Measurements from ENCODE around the gene PHYKPL.

PHYKPL gene

DNA sequence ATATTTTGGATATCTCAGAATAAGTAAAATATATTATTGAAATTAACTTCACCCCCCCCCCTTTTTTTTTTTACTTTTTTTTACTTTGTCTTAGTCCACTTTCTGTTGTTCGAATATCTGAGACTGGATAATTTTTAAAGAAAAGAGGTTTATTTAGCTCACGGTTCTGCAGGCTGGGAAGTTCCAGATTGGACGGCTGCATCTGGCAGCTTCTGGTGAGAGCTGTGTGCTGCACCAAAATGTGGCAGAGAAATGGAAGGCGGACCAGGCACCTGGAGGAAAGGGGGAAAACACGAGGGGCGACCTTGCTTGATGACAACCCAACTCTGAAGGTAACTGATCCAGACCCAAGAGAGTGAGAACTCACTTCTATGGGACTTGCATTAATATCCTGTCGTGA, 39.8 kb downstream of the PHYKPL start:
- no peak overlapping the region for H3K9ac ChIP-seq (ENCODE audit: low read length)
- no peak for TF ChIP-seq EZH2phosphoT487 (conservative IDR thresholded peaks at IDR 0.05; ENCODE audit: low read length)
- TF ChIP-seq, protein P1, sequence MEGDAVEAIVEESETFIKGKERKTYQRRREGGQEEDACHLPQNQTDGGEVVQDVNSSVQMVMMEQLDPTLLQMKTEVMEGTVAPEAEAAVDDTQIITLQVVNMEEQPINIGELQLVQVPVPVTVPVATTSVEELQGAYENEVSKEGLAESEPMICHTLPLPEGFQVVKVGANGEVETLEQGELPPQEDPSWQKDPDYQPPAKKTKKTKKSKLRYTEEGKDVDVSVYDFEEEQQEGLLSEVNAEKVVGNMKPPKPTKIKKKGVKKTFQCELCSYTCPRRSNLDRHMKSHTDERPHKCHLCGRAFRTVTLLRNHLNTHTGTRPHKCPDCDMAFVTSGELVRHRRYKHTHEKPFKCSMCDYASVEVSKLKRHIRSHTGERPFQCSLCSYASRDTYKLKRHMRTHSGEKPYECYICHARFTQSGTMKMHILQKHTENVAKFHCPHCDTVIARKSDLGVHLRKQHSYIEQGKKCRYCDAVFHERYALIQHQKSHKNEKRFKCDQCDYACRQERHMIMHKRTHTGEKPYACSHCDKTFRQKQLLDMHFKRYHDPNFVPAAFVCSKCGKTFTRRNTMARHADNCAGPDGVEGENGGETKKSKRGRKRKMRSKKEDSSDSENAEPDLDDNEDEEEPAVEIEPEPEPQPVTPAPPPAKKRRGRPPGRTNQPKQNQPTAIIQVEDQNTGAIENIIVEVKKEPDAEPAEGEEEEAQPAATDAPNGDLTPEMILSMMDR (IDR thresholded peaks at IDR 0.05; ENCODE audit: insufficient read depth, low read length, poor library complexity, severe bottlenecking), result no peak
- no peaks in the 10 kb centered on the region for H4K20me1 ChIP-seq (ENCODE audit: low read depth, low read length)
- no peak overlapping the region for H2AFZ ChIP-seq (ENCODE audit: low read depth, low read length, severe bottlenecking)
- no peaks in the 10 kb centered on the region for H3K79me2 ChIP-seq (ENCODE audit: insufficient read depth, low read length)
- H3F3A ChIP-seq (ENCODE audit: insufficient read depth), result no peaks in the 10 kb centered on the region
- no peaks in the 10 kb centered on the region for H3K9me3 ChIP-seq (ENCODE audit: insufficient read depth, low read length)
- no peak overlapping the region for H3K4me2 ChIP-seq (ENCODE audit: low read depth, low read length, poor library complexity, severe bottlenecking)
- H3K27me3 ChIP-seq (ENCODE audit: low read length), result no peaks in the 10 kb centered on the region
- H3K36me3 ChIP-seq (ENCODE audit: low read length), result no peaks in the 10 kb centered on the region
- no peak overlapping the region for H3K27ac ChIP-seq (ENCODE audit: low read depth, low read length)
- no peak overlapping the region for H3K4me3 ChIP-seq (ENCODE audit: insufficient read depth, low read length, poor library complexity, severe bottlenecking)
- no peaks in the 10 kb centered on the region for H3K9me2 ChIP-seq (replicated peaks; ENCODE audit: insufficient read depth, low read length)

DNA sequence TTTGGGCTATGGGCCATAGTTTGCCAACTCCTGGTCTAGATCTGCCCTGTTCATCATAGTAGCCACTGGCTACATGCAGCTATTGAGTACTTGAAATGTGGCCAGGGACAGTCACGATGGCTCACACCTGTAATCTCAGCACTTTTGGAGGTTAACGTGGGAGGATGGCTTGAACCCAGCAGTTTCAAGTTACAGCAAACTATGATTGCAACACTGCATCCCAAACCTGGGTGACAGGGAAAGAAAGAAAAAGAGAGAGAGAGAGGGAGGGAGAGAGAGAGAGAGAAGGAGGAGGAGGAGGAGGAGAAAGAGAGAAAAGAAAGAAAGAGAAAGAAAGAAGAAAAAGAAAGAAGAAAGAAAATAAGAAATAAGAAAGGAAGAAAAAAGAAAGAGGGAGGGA, 40.4 kb downstream of the PHYKPL start:
- H3K79me2 ChIP-seq (ENCODE audit: insufficient read depth, low read length), result no peaks in the 10 kb centered on the region
- H3K36me3 ChIP-seq (ENCODE audit: low read length), result no peaks in the 10 kb centered on the region
- no peaks in the 10 kb centered on the region for H3F3A ChIP-seq (ENCODE audit: insufficient read depth)
- no peaks in the 10 kb centered on the region for H4K20me1 ChIP-seq (ENCODE audit: low read depth, low read length)
- H2AFZ ChIP-seq (ENCODE audit: low read depth, low read length, severe bottlenecking), result no peak overlapping the region
- H3K27ac ChIP-seq (ENCODE audit: low read depth, low read length), result no peak overlapping the region
- H3K9me2 ChIP-seq (replicated peaks; ENCODE audit: insufficient read depth, low read length), result no peaks in the 10 kb centered on the region
- H3K9ac ChIP-seq (ENCODE audit: low read length), result no peak overlapping the region
- no peaks in the 10 kb centered on the region for H3K9me3 ChIP-seq (ENCODE audit: insufficient read depth, low read length)
- TF ChIP-seq EZH2phosphoT487 (conservative IDR thresholded peaks at IDR 0.05; ENCODE audit: low read length), result no peak
- TF ChIP-seq, protein P1 (IDR thresholded peaks at IDR 0.05; ENCODE audit: insufficient read depth, low read length, poor library complexity, severe bottlenecking), result no peak
- no peaks in the 10 kb centered on the region for H3K27me3 ChIP-seq (ENCODE audit: low read length)
- no peak overlapping the region for H3K4me2 ChIP-seq (ENCODE audit: low read depth, low read length, poor library complexity, severe bottlenecking)
- no peak overlapping the region for H3K4me3 ChIP-seq (ENCODE audit: insufficient read depth, low read length, poor library complexity, severe bottlenecking)

DNA sequence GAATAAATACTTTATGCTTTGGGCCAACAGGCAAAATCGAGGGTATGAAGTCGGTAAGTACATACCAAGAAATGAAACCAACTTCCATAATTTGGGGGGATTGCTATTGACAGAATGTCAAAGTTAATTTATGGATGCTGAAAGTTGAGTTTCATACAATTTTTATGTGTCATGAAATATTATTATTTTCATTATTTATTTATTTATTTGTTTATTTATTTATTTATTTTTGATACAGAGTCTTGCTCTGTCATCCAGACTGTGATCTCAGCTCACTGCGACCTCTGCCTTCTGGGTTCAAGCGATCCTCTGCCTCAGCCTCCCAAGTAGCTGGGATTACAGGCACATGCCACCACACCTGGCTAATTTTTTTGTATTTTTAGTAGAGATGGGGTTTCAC, 40.9 kb downstream of the PHYKPL start:
- no peaks in the 10 kb centered on the region for H3K79me2 ChIP-seq (ENCODE audit: insufficient read depth, low read length)
- H3K27me3 ChIP-seq (ENCODE audit: low read length), result no peaks in the 10 kb centered on the region
- no peaks in the 10 kb centered on the region for H3K36me3 ChIP-seq (ENCODE audit: low read length)
- H3K9me2 ChIP-seq (replicated peaks; ENCODE audit: insufficient read depth, low read length), result no peaks in the 10 kb centered on the region
- no peak overlapping the region for H3K9ac ChIP-seq (ENCODE audit: low read length)
- TF ChIP-seq, protein P1 (IDR thresholded peaks at IDR 0.05; ENCODE audit: insufficient read depth, low read length, poor library complexity, severe bottlenecking), result no peak
- no peak for TF ChIP-seq EZH2phosphoT487 (conservative IDR thresholded peaks at IDR 0.05; ENCODE audit: low read length)
- H3F3A ChIP-seq (ENCODE audit: insufficient read depth), result no peaks in the 10 kb centered on the region
- no peak overlapping the region for H2AFZ ChIP-seq (ENCODE audit: low read depth, low read length, severe bottlenecking)
- no peaks in the 10 kb centered on the region for H3K9me3 ChIP-seq (ENCODE audit: insufficient read depth, low read length)
- H4K20me1 ChIP-seq (ENCODE audit: low read depth, low read length), result no peaks in the 10 kb centered on the region
- no peak overlapping the region for H3K4me2 ChIP-seq (ENCODE audit: low read depth, low read length, poor library complexity, severe bottlenecking)
- H3K27ac ChIP-seq (ENCODE audit: low read depth, low read length), result no peak overlapping the region
- H3K4me3 ChIP-seq (ENCODE audit: insufficient read depth, low read length, poor library complexity, severe bottlenecking), result no peak overlapping the region
